SU-DHL-6 (cell line): ENCODE results near the gene SRPK1.

Experiments used
- H2AFZ ChIP-seq: fragments of 200-600 bp; sonication (generic); 2 replicates; pipeline ENCODE4 v1.6.1; 2014; ENCODE audit warnings: low read depth, mild to moderate bottlenecking, moderate library complexity, mixed read lengths, antibody characterized with exemption, low read length; ENCODE audit not compliant: severe bottlenecking
- H3F3A ChIP-seq: fragments of 200-600 bp; shearing (Covaris generic); 2 replicates; pipeline ENCODE4 v1.6.0; 2016; ENCODE audit warnings: antibody characterized with exemption, mild to moderate bottlenecking; ENCODE audit not compliant: insufficient read depth
- H3K27ac ChIP-seq: fragments of 200-600 bp; sonication (generic); 2 replicates; pipeline ENCODE4 v1.5.1; 2016; ENCODE audit warnings: low read depth, mild to moderate bottlenecking, low read length, moderate library complexity, mixed read lengths
- H3K27me3 ChIP-seq: fragments of 200-600 bp; sonication (generic), shearing (Covaris generic); 2 replicates; pipeline ENCODE4 v1.6.0; 2014; ENCODE audit warnings: mild to moderate bottlenecking, low read length
- H3K36me3 ChIP-seq: fragments of 200-600 bp; sonication (generic); 2 replicates; pipeline ENCODE4 v1.6.1; 2014; ENCODE audit warnings: mild to moderate bottlenecking, low read length, mixed read lengths
- H3K4me2 ChIP-seq: fragments of 300-600, 200-600 bp; shearing (Covaris generic), sonication (generic); 2 replicates; pipeline ENCODE4 v1.6.0; 2014; ENCODE audit warnings: low read length, low read depth, mild to moderate bottlenecking; ENCODE audit not compliant: poor library complexity, severe bottlenecking
- H3K4me3 ChIP-seq: fragments of 200-600 bp; sonication (generic); 2 replicates; pipeline ENCODE4 v1.5.1; 2014; ENCODE audit warnings: antibody characterized with exemption, low read length, mild to moderate bottlenecking, mixed read lengths; ENCODE audit not compliant: insufficient read depth, poor library complexity, severe bottlenecking
- H3K79me2 ChIP-seq: fragments of 200-600 bp; sonication (generic); 2 replicates; pipeline ENCODE4 v1.6.1; 2014; ENCODE audit warnings: mild to moderate bottlenecking, low read length, moderate library complexity; ENCODE audit not compliant: insufficient read depth
- H3K9ac ChIP-seq: fragments of 200-600 bp; sonication (generic); 2 replicates; pipeline ENCODE4 v1.7.0; 2014; ENCODE audit warnings: mild to moderate bottlenecking, low read length
- H3K9me2 ChIP-seq: fragments of 200-600 bp; sonication (generic); replicated peaks from 2 replicates; pipeline ENCODE4 v1.6.1; 2014; ENCODE audit warnings: low read length; ENCODE audit not compliant: insufficient read depth
- H3K9me3 ChIP-seq: fragments of 200-600 bp; sonication (generic); 2 replicates; pipeline ENCODE4 v1.6.1; 2014; ENCODE audit warnings: low read length, mixed read lengths; ENCODE audit not compliant: insufficient read depth
- H4K20me1 ChIP-seq: fragments of 200-600 bp; sonication (generic); 2 replicates; pipeline ENCODE4 v1.6.1; 2014; ENCODE audit warnings: low read depth, mild to moderate bottlenecking, antibody characterized with exemption, low read length, moderate library complexity, mixed read lengths
- CTCF ChIP-seq: fragments of 200-600 bp; sonication (generic); IDR thresholded peaks from one replicate; pipeline ENCODE4 v1.5.1; 2017; ENCODE audit warnings: antibody characterized with exemption, mild to moderate bottlenecking, low read length, moderate library complexity; ENCODE audit not compliant: insufficient read depth, poor library complexity, severe bottlenecking
- EZH2phosphoT487 ChIP-seq: fragments of 200-600 bp; sonication (generic), shearing (Covaris generic); conservative IDR thresholded peaks from 2 replicates; pipeline ENCODE4 v1.6.1; 2018; ENCODE audit warnings: mild to moderate bottlenecking, antibody characterized with exemption, low read length, moderate library complexity, mixed read lengths

Gene SRPK1

GRCh38 chr6:35905141-35905785, 15.6 kb downstream of the SRPK1 start:
- Histone ChIP-seq H3K9me3 (peaks cover 17% of the 10 kb centered on the region), H3K27ac (no peak overlapping the region), H3K27me3 (no peaks in the 10 kb centered on the region), H4K20me1 (peaks cover 22% of the 10 kb centered on the region), H3K9me2 (no peaks in the 10 kb centered on the region), H3K9ac (no peak overlapping the region), H3K4me3 (no peak overlapping the region), H3K79me2 (peaks cover 98% of the 10 kb centered on the region), H2AFZ (no peak overlapping the region), H3K4me2 (no peak overlapping the region), H3F3A (peaks cover 10% of the 10 kb centered on the region; the same call in 1 of the 2 replicates), H3K36me3 (peaks cover 55% of the 10 kb centered on the region)
- TF ChIP-seq EZH2phosphoT487 = no peak
- no peak for TF ChIP-seq CTCF

GRCh38 chr6:35903679-35904078, 17.2 kb downstream of the SRPK1 start:
- H4K20me1 ChIP-seq = peaks cover 22% of the 10 kb centered on the region
- peaks cover 41% of the 10 kb centered on the region for H3K36me3 ChIP-seq
- H3K4me3 ChIP-seq = no peak overlapping the region
- H3K9me3 ChIP-seq = peaks cover 3% of the 10 kb centered on the region; the same call in 1 of the 2 replicates
- peaks cover 10% of the 10 kb centered on the region; the same call in 1 of the 2 replicates for H3F3A ChIP-seq
- H3K27ac ChIP-seq = no peak overlapping the region
- H3K79me2 ChIP-seq = peaks cover 97% of the 10 kb centered on the region
- H2AFZ ChIP-seq = no peak overlapping the region
- TF ChIP-seq EZH2phosphoT487 = no peak
- no peak for TF ChIP-seq CTCF
- no peak overlapping the region for H3K9ac ChIP-seq
- no peaks in the 10 kb centered on the region for H3K9me2 ChIP-seq
- no peaks in the 10 kb centered on the region for H3K27me3 ChIP-seq
- H3K4me2 ChIP-seq = no peak overlapping the region

- H4K20me1 ChIP-seq = peaks cover 35% of the 10 kb centered on the region
- no peaks in the 10 kb centered on the region for H3K27me3 ChIP-seq
- H3K36me3 ChIP-seq = peaks cover 40% of the 10 kb centered on the region
- TF ChIP-seq EZH2phosphoT487 (no peak), CTCF (no peak)
- no peak overlapping the region for H3K9ac ChIP-seq
- H3K9me3 ChIP-seq = no peaks in the 10 kb centered on the region
- no peak overlapping the region for H3K27ac ChIP-seq
- no peak overlapping the region for H3K4me3 ChIP-seq
- no peaks in the 10 kb centered on the region for H3K9me2 ChIP-seq
- no peak overlapping the region for H2AFZ ChIP-seq
- H3F3A ChIP-seq = peaks cover 5% of the 10 kb centered on the region; the same call in 1 of the 2 replicates
- H3K4me2 ChIP-seq = no peak overlapping the region
- H3K79me2 ChIP-seq = peaks cover 97% of the 10 kb centered on the region
These were observed 20.4 kb downstream of the SRPK1 start for GRCh38 chr6:35900448-35900847.
